Smooth muscle cell (in vitro differentiated cells): ENCODE measurements around the gene BANF2. TPM values are rescaled to one million over a fixed set of nuclear protein-coding genes. Genes with fewer than 3 reads are reported as not detected.

Source experiments
- DNase-seq: peaks from one replicate; lab custom pipeline; 2025; ENCODE audit not compliant: unreplicated experiment; lab: John Stamatoyannopoulos, UW
- H2AFZ ChIP-seq: fragments of 200-600 bp; sonication (generic); 2 replicates; pipeline ENCODE4 v1.6.0; 2016; ENCODE audit warnings: antibody characterized with exemption, low read depth, mild to moderate bottlenecking
- H3F3A ChIP-seq: fragments of 200-600 bp; sonication (generic); 2 replicates; pipeline ENCODE4 v1.6.0; 2017; ENCODE audit warnings: antibody characterized with exemption, low read depth
- H3K27ac ChIP-seq: fragments of 200-600 bp; sonication (generic); 2 replicates; pipeline ENCODE4 v1.5.1; 2016; ENCODE audit warnings: low read depth, mild to moderate bottlenecking
- H3K27me3 ChIP-seq: fragments of 200-600 bp; sonication (generic); 2 replicates; pipeline ENCODE4 v1.6.1; 2016; ENCODE audit warnings: low read depth, mild to moderate bottlenecking
- H3K36me3 ChIP-seq: fragments of 200-600 bp; sonication (generic); 2 replicates; pipeline ENCODE4 v1.5.1; 2016; ENCODE audit warnings: low read depth
- H3K4me1 ChIP-seq: fragments of 200-600 bp; sonication (generic); 2 replicates; pipeline ENCODE4 v1.5.1; 2016; ENCODE audit warnings: low read depth
- H3K4me2 ChIP-seq: fragments of 200-600 bp; sonication (generic); 2 replicates; pipeline ENCODE4 v1.6.0; 2016; ENCODE audit warnings: mild to moderate bottlenecking
- H3K4me3 ChIP-seq: fragments of 200-600 bp; sonication (generic); 2 replicates; pipeline ENCODE4 v1.5.1; 2016; ENCODE audit warnings: mild to moderate bottlenecking
- H3K79me2 ChIP-seq: fragments of 200-600 bp; sonication (generic); 2 replicates; pipeline ENCODE4 v1.6.0; 2016; ENCODE audit warnings: low read depth, mild to moderate bottlenecking
- H3K9ac ChIP-seq: fragments of 200-600 bp; sonication (generic); 2 replicates; pipeline ENCODE4 v1.6.0; 2016; ENCODE audit warnings: low read depth
- H3K9me3 ChIP-seq: fragments of 200-600 bp; sonication (generic); replicated peaks from 2 replicates; pipeline ENCODE4 v1.5.1; 2016; ENCODE audit warnings: low read depth
- H4K20me1 ChIP-seq: fragments of 200-600 bp; sonication (generic); 2 replicates; pipeline ENCODE4 v1.6.0; 2016; ENCODE audit warnings: low read depth
- CTCF ChIP-seq: fragments of 200-600 bp; sonication (generic); IDR thresholded peaks from 2 replicates; pipeline ENCODE4 v1.5.1; 2017; ENCODE audit warnings: borderline replicate concordance, mild to moderate bottlenecking, antibody characterized with exemption; ENCODE audit not compliant: insufficient read depth, poor library complexity, severe bottlenecking
- WGBS: methylation state at CpG from one replicate; pipeline ENCODE4 v1.1.7; 2016; ENCODE audit warnings: low lambda C conversion rate; 5-methylcytosine and 5-hydroxymethylcytosine counted together
- polyA plus RNA-seq: library from polyadenylated mRNA; unstranded; fragments of >200 nt; fragmentation: Nextera tagmentation; extraction: Ambion mirVana; gene quantifications from 2 replicates; pipeline ENCODE4 v1.2.1, GENCODE V29; 2016
- total RNA-seq: library from RNA; depleted of rRNA; stranded (reverse); fragments of >200 nt; gene quantifications from 2 replicates; pipeline ENCODE4 v1.2.3, GENCODE V29; 2014

The BANF2 gene
- total and polyA plus RNA-seq, 2 experiments from 2014 or later = not detected

- no peak overlapping the region for H3K9ac ChIP-seq
- peaks cover 11% of the 10 kb centered on the region for H3K4me1 ChIP-seq
- H3K79me2 ChIP-seq = no peaks in the 10 kb centered on the region
- H3F3A ChIP-seq = peaks cover 7% of the 10 kb centered on the region
- H3K36me3 ChIP-seq = no peaks in the 10 kb centered on the region
- H3K4me2 ChIP-seq = peak overlapping the region; percentile 64
- no peaks in the 10 kb centered on the region for H4K20me1 ChIP-seq
- WGBS = 60% methylated on average over 5 of the region's 5 CpGs
- peak overlapping the region; percentile 49 for H3K27ac ChIP-seq
- no peak overlapping the region for H3K4me3 ChIP-seq
- H3K27me3 ChIP-seq = no peaks in the 10 kb centered on the region
- no peak for TF ChIP-seq CTCF
- DNase-seq = no peak
- H3K9me3 ChIP-seq = no peaks in the 10 kb centered on the region
- H2AFZ ChIP-seq = no peak overlapping the region
Observed at GRCh38 chr20:17711267-17711627, 11.5 kb downstream of the BANF2 start.

- no peak overlapping the region for H3K9ac ChIP-seq
- no peak for TF ChIP-seq CTCF
- WGBS = 84% methylated on average over 4 of the region's 4 CpGs
- no peaks in the 10 kb centered on the region for H3K79me2 ChIP-seq
- no peak overlapping the region for H2AFZ ChIP-seq
- no peak overlapping the region for H3K4me3 ChIP-seq
- H3K27ac ChIP-seq = no peak overlapping the region
- no peak overlapping the region for H3K4me2 ChIP-seq
- no peaks in the 10 kb centered on the region for H3K9me3 ChIP-seq
- no peaks in the 10 kb centered on the region for H4K20me1 ChIP-seq
- H3K4me1 ChIP-seq = peaks cover 11% of the 10 kb centered on the region
- no peak for DNase-seq
- peaks cover 7% of the 10 kb centered on the region for H3F3A ChIP-seq
- H3K27me3 ChIP-seq = no peaks in the 10 kb centered on the region
- no peaks in the 10 kb centered on the region for H3K36me3 ChIP-seq
Observed at GRCh38 chr20:17712201-17712600, 12.4 kb downstream of the BANF2 start.

- no peak for DNase-seq
- H3K4me1 ChIP-seq = peaks cover 11% of the 10 kb centered on the region
- no peaks in the 10 kb centered on the region for H3K36me3 ChIP-seq
- no peak overlapping the region for H3K4me2 ChIP-seq
- H2AFZ ChIP-seq = no peak overlapping the region
- no peak overlapping the region for H3K9ac ChIP-seq
- no peak for TF ChIP-seq CTCF
- no peaks in the 10 kb centered on the region for H3K79me2 ChIP-seq
- no peaks in the 10 kb centered on the region for H3K27me3 ChIP-seq
- H4K20me1 ChIP-seq = no peaks in the 10 kb centered on the region
- no peaks in the 10 kb centered on the region for H3K9me3 ChIP-seq
- H3F3A ChIP-seq = peaks cover 7% of the 10 kb centered on the region
- WGBS = 70% methylated on average over 6 of the region's 6 CpGs
- H3K27ac ChIP-seq = no peak overlapping the region
- no peak overlapping the region for H3K4me3 ChIP-seq
Observed at GRCh38 chr20:17712708-17713107, 12.9 kb downstream of the BANF2 start.

- H3K4me2 ChIP-seq = no peak overlapping the region
- 89% methylated on average over 1 of the region's 1 CpG for WGBS
- no peaks in the 10 kb centered on the region for H3K36me3 ChIP-seq
- H3K4me1 ChIP-seq = peaks cover 11% of the 10 kb centered on the region
- no peaks in the 10 kb centered on the region for H3K9me3 ChIP-seq
- H3K27ac ChIP-seq = no peak overlapping the region
- no peaks in the 10 kb centered on the region for H4K20me1 ChIP-seq
- DNase-seq = no peak
- H3K9ac ChIP-seq = no peak overlapping the region
- peaks cover 7% of the 10 kb centered on the region for H3F3A ChIP-seq
- TF ChIP-seq CTCF = no peak
- H3K27me3 ChIP-seq = no peaks in the 10 kb centered on the region
- no peak overlapping the region for H2AFZ ChIP-seq
- H3K79me2 ChIP-seq = no peaks in the 10 kb centered on the region
- H3K4me3 ChIP-seq = no peak overlapping the region
Observed at GRCh38 chr20:17714597-17714996, 14.8 kb downstream of the BANF2 start.
